SJSA1 (cell line): ENCODE results near the gene ZNF764. TPM values are rescaled to one million over a fixed set of nuclear protein-coding genes. Genes with fewer than 3 reads are reported as not detected.

Experiments
- DNase-seq, 2 experiments: peaks; one replicate each; pipeline ENCODE4 v3.0.0-alpha.2; 2015 to 2020; ENCODE audit warnings: low spot score in 2 of 2, low read depth in 1 of 2
- H3K27ac ChIP-seq: fragments of 250-450 bp; sonication (Bioruptor Pico); 2 replicates; pipeline ENCODE4 v1.5.1; 2020; ENCODE audit warnings: mild to moderate bottlenecking, moderate library complexity
- H3K27me3 ChIP-seq: fragments of 250-450 bp; sonication (Bioruptor Pico); replicated peaks from 2 replicates; pipeline ENCODE4 v1.5.1; 2020; ENCODE audit warnings: mild to moderate bottlenecking, moderate library complexity
- H3K36me3 ChIP-seq: fragments of 250-450 bp; sonication (Bioruptor Pico); 2 replicates; pipeline ENCODE4 v1.5.1; 2020; ENCODE audit warnings: mild to moderate bottlenecking
- H3K4me1 ChIP-seq: fragments of 250-450 bp; sonication (Bioruptor Pico); replicated peaks from 2 replicates; pipeline ENCODE4 v1.6.1; 2021; ENCODE audit warnings: mild to moderate bottlenecking
- H3K4me3 ChIP-seq: fragments of 250-450 bp; sonication (Bioruptor Pico); 2 replicates; pipeline ENCODE4 v1.5.1; 2020; ENCODE audit warnings: mild to moderate bottlenecking
- H3K9me3 ChIP-seq: fragments of 250-450 bp; sonication (Bioruptor Pico); replicated peaks from 2 replicates; pipeline ENCODE4 v1.5.1; 2020; ENCODE audit warnings: mild to moderate bottlenecking
- total RNA-seq: library from RNA; depleted of rRNA; stranded (reverse); fragments of >200 nt; shearing (Covaris generic); gene quantifications from 2 replicates; pipeline ENCODE4 v1.2.3, GENCODE V29; 2014

The ZNF764 gene
- total RNA-seq, 1 experiment from 2014 or later = 8.1 TPM

GRCh38 chr16:30533748-30534367 is 24.3 kb downstream of the ZNF764 start:
- Histone ChIP-seq H3K36me3 (no peaks in the 10 kb centered on the region), H3K4me3 (peak overlapping the region; percentile 47), H3K27me3 (no peaks in the 10 kb centered on the region), H3K9me3 (no peaks in the 10 kb centered on the region), H3K4me1 (peaks cover 20% of the 10 kb centered on the region), H3K27ac (peak overlapping the region; percentile 73; the same call in 1 of the 2 replicates)
- DNase-seq = no peak

GRCh38 chr16:30533146-30533522 is 25.0 kb downstream of the ZNF764 start:
- H3K27ac ChIP-seq = no peak overlapping the region
- no peak overlapping the region for H3K4me3 ChIP-seq
- no peak for DNase-seq
- no peaks in the 10 kb centered on the region for H3K27me3 ChIP-seq
- no peaks in the 10 kb centered on the region for H3K9me3 ChIP-seq
- peaks cover 20% of the 10 kb centered on the region for H3K4me1 ChIP-seq
- no peaks in the 10 kb centered on the region for H3K36me3 ChIP-seq

DNA sequence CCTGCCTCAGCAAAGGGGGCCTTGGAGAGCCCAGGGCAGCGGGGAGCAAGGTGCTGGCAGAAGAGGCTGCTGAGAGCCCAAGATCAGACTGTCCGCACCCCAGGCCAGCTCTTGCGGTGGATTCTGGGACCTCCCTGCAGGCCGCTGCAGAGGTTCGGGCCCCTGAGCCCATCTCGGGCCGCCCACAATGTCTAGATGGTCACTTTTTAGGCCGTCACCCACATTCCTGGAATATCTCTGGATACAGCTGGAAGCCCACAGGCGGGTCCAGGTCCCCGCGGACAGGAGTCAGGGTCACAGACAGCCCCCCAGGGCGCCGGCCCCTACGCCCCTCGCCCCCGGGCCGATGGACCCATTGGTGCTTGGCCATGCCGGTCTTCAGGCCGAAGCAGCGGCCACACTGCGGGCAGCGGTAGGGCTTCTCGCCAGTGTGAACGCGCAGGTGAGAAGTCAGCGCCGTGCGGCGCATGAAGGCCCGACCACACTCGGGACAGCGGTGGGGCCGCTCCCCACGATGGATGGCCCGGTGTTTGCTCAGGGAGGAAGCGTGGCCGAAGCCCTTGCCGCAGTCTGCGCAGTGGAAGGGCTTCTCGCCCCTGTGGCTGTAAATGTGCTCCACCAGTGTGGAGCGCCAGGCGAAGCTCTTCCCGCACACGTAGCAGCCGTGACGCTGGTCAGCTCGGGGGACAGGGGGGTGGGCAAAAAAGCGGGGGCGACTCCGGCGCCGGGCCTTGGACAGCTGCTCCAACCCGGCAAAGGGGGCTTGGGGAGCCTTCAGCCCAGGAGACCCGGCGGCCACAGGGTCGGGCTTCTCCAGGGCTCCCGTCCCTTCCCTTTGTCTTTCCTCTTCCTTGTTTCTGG is 25.7 kb downstream of the ZNF764 start:
- no peaks in the 10 kb centered on the region for H3K36me3 ChIP-seq
- H3K4me1 ChIP-seq = peaks cover 23% of the 10 kb centered on the region
- DNase-seq = no peak
- no peaks in the 10 kb centered on the region for H3K27me3 ChIP-seq
- H3K9me3 ChIP-seq = no peaks in the 10 kb centered on the region
- H3K27ac ChIP-seq = no peak overlapping the region
- H3K4me3 ChIP-seq = no peak overlapping the region

GRCh38 chr16:30530163-30531037 is 27.8 kb downstream of the ZNF764 start:
- H3K4me3 ChIP-seq = no peak overlapping the region
- no peaks in the 10 kb centered on the region for H3K27me3 ChIP-seq
- peaks cover 26% of the 10 kb centered on the region for H3K4me1 ChIP-seq
- H3K36me3 ChIP-seq = peaks cover 8% of the 10 kb centered on the region
- no peak for DNase-seq
- no peak overlapping the region for H3K27ac ChIP-seq
- peaks cover 4% of the 10 kb centered on the region; the same call in 1 of the 2 replicates for H3K9me3 ChIP-seq

DNA sequence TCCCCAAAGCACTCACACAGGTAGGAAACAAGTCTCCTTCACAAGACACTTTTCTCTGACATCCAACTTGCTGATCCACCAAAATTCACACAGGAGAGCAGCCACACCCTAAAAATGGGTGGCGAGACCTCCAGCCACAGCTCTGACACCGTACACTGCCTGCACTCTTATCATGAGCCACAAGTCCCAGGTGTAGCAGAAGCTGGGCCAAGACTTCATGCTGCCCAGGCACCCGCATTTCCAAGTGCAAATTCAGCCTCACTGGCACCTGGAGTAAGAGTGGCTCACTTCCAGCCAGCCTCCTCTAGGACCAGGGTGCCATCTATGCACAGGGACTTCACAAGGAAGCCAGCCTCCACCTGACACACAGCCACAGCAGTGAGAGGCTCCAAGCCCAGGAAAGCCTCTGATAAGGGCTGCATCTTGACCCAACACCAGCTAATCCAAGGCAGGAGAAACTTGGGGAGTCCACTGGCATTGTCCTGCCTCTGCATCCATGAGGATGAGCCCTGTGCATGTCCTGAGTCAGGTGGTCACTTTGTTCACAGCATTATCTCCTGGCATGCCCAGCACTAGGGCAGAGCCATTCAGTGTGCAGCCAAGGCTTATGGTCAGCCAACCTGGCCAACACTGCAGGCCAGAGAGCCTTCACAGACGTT is 29.2 kb downstream of the ZNF764 start:
- Histone ChIP-seq H3K4me1 (peaks cover 14% of the 10 kb centered on the region), H3K9me3 (peaks cover 4% of the 10 kb centered on the region; the same call in 1 of the 2 replicates), H3K27ac (no peak overlapping the region), H3K27me3 (no peaks in the 10 kb centered on the region), H3K4me3 (no peak overlapping the region), H3K36me3 (peaks cover 20% of the 10 kb centered on the region)
- no peak for DNase-seq

DNA sequence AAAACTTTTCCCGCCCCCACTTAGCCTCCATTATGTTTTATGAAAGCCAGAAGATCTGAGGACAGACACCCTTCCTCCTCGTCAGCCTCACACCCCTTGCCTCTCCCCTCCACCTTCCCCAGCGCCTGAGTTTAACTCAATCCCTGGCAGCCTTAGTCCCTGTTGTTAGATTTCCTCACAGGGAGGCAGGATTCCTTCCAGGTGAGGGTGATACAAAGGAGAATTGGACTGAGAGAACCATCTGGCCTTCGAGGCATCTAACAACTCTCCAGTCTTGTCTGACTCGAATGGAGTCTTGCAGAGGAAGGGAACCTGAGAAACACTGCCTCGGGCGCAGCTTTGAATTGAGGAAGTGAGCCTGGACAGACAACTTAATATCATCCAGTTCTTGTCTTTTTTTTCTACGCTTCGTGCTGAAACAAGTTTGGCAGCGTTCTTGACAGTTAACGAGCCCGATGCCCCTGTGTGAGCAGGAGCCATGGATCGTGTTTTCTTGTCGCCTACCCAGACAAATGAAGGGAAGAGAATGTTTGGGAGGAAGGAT is 30.5 kb downstream of the ZNF764 start:
- DNase-seq = no peak
- Histone ChIP-seq H3K27ac (no peak overlapping the region), H3K36me3 (peaks cover 20% of the 10 kb centered on the region), H3K27me3 (no peaks in the 10 kb centered on the region), H3K9me3 (peaks cover 4% of the 10 kb centered on the region; the same call in 1 of the 2 replicates), H3K4me3 (peak overlapping the region; percentile 81), H3K4me1 (peaks cover 12% of the 10 kb centered on the region)

DNA sequence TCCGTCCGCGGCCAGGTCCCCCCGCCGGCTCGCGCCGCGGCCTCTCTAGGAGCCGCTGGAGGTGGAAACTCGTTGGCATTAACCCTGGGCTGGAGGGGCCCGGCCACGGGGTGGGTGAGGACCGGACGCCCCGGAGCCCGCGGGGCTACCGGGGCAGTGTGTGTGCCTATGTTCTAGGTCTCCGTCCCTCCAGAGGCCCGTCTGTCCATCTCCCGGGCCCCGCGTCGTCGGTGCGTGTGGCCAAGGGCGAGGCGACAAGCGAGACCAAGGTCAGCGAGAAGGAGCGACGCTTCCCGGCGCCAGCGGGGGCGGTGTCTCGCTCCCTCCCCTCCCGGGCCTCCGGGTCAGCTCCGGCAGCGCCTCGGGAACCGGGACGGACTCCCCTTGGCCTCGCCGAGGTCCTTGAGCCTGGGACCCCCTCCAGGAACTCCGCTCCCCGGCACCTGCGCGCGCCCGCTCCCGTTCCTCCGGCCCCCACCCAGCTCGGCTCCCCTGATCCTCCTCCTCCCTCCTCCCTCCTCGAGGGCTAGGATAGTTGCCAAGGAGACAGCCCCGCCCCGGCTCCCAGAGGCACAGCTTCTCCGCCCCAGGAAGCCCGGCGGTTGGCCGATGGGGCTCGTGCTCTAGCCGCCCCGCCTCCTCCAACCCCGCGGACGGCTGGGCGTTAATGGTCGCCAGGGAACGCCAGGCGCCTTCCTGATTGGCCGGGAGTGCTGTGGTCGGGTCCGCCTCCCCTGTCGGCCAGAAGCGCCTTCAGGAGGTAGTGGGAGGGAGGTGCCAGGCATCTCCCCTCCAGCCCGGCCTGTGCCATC is 31.1 kb downstream of the ZNF764 start:
- Histone ChIP-seq H3K27ac (peak overlapping the region; percentile 68), H3K27me3 (no peaks in the 10 kb centered on the region), H3K4me3 (peak overlapping the region; percentile 81), H3K9me3 (peaks cover 4% of the 10 kb centered on the region; the same call in 1 of the 2 replicates), H3K36me3 (peaks cover 20% of the 10 kb centered on the region), H3K4me1 (peaks cover 12% of the 10 kb centered on the region)
- DNase-seq = peak; percentile 98 to 99

GRCh38 chr16:30526137-30526822 is 31.9 kb downstream of the ZNF764 start, which contains the start of gene ZNF768:
ZNF768 (minus strand) TSS chr16:30526566; CDS start chr16:30526413, 153 bp downstream.
- Histone ChIP-seq H3K36me3 (peaks cover 20% of the 10 kb centered on the region), H3K27me3 (no peaks in the 10 kb centered on the region), H3K9me3 (peaks cover 4% of the 10 kb centered on the region; the same call in 1 of the 2 replicates), H3K4me1 (peaks cover 12% of the 10 kb centered on the region), H3K27ac (peak within 1 kb of the TSS; percentile 68), H3K4me3 (peak within 1 kb of the TSS; percentile 81)
- peak; percentile 27 to 55 for DNase-seq

- H3K4me1 ChIP-seq = peaks cover 12% of the 10 kb centered on the region
- no peak overlapping the region for H3K27ac ChIP-seq
- peaks cover 4% of the 10 kb centered on the region; the same call in 1 of the 2 replicates for H3K9me3 ChIP-seq
- peaks cover 20% of the 10 kb centered on the region for H3K36me3 ChIP-seq
- H3K27me3 ChIP-seq = no peaks in the 10 kb centered on the region
- H3K4me3 ChIP-seq = peak overlapping the region; percentile 81
- DNase-seq = no peak
Measured at GRCh38 chr16:30525844-30526136, 32.4 kb downstream of the ZNF764 start.

- no peak for DNase-seq
- H3K27ac ChIP-seq = no peak overlapping the region
- peaks cover 4% of the 10 kb centered on the region; the same call in 1 of the 2 replicates for H3K9me3 ChIP-seq
- H3K36me3 ChIP-seq = peaks cover 20% of the 10 kb centered on the region
- peaks cover 12% of the 10 kb centered on the region for H3K4me1 ChIP-seq
- H3K4me3 ChIP-seq = no peak overlapping the region
- no peaks in the 10 kb centered on the region for H3K27me3 ChIP-seq
Measured at GRCh38 chr16:30524575-30525568, 33.3 kb downstream of the ZNF764 start.
